GM21367 (cell line): ENCODE data around the gene TMEM235.

ENCODE experiments used
- ATAC-seq: cut with Tn5 transposase; IDR thresholded peaks from one replicate; pipeline ENCODE4 v1.9.1; 2021; ENCODE audit not compliant: unreplicated experiment

Gene TMEM235

GRCh38 chr17:78230996-78231935 is at the start of gene TMEM235:
TSS of gene TMEM235 (plus strand) at chr17:78231631. CDS start at chr17:78232024, 393 bp downstream.
- ATAC-seq: no peak

GRCh38 chr17:78182504-78182903 is 48.9 kb upstream of the TMEM235 start:
- ATAC-seq: no peak

DNA sequence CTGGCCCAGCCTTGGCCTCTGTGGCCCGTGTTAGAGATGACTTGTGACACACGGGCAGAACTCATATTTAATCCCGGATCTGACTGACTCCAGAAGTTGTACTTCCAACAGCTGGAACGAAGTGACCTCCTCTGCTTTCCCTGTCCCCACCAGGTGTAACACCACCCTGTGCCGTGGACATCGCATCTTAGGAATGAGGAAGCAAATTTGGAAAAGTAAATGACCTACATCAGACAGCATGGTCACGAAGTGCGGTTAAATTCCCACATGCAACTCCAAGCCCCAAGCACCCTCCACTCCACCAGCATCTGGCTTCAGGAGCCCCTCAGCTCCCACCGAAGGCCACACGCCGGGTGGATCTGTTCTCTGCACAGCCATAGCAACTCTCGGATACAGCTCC is 47.5 kb upstream of the TMEM235 start:
- no peak for ATAC-seq

DNA sequence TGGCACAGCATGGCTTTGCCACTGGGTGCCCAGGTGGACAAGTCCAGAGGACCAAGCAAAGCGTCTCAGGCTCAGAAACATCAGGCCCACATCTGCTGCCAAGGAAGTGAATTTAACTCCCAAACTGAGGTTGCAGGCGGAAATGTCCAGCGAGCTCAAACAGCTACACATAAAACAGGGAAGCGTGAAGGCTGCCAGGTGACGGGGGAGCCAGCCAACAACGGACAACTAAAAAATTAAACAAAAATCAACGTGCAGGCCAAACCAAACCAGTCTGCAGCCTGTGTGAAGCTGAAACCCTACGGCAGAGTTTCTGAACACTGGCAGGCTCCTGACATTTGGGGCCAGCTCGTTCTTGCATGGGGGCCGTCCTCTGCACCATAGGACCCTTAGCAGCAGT is 47.1 kb upstream of the TMEM235 start:
- ATAC-seq: no peak

- ATAC-seq: no peak
Measured at GRCh38 chr17:78184868-78185267, 46.6 kb upstream of the TMEM235 start.

GRCh38 chr17:78185981-78186691 is 45.3 kb upstream of the TMEM235 start:
- ATAC-seq: no peak

- ATAC-seq: peak; percentile 76
Measured at GRCh38 chr17:78186692-78187595, 44.5 kb upstream of the TMEM235 start, which contains the start of the genes AFMID and TK1. TSS of gene AFMID (plus strand) at chr17:78187362. CDS start at chr17:78187371, 9 bp downstream. TSS of gene TK1 (minus strand) at chr17:78187052. CDS start at chr17:78186994, 58 bp downstream.

- no peak for ATAC-seq
Measured at GRCh38 chr17:78196716-78197115, 34.7 kb upstream of the TMEM235 start.

- ATAC-seq: no peak
Measured at GRCh38 chr17:78197147-78197832, 34.1 kb upstream of the TMEM235 start.

DNA sequence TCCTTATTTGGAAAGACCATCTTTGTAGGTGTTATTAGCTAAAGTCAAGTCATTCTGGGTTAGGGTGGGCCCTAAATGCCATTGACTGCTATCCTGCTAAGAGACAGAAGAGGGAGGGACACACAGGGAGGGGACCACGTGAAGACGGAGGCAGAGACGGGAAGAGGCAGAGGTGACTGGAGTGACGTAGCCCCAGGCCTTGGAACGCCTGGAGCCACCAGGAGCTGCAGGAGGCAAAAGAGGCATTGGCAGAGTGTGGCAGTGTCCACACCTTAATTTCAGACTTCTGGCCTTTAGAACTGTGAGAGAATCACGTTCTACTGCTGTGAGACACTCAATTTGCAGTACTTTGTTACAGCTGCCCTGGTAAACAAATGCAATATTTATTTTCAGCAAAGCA is 31.0 kb upstream of the TMEM235 start:
- ATAC-seq: no peak

DNA sequence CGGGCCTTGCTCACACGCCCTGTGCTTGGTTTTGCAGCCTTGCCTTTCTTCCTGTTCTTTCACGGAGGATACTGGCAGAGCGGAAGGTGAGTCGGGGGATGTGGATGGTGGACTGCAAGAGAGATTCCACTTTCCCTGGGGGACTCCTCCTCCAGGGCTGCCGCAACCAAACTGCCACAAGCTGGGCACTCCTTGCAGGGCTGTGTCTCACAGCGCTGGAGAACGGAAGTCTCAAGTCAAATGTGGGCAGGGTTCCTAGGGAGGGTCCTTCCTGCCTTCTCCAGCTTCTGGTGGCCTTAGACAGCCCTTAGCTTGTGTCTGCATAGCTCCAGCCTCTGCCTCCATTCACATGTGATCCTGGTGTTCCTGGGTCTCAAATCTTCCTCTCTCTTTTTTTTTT is 28.8 kb upstream of the TMEM235 start:
- ATAC-seq: no peak

DNA sequence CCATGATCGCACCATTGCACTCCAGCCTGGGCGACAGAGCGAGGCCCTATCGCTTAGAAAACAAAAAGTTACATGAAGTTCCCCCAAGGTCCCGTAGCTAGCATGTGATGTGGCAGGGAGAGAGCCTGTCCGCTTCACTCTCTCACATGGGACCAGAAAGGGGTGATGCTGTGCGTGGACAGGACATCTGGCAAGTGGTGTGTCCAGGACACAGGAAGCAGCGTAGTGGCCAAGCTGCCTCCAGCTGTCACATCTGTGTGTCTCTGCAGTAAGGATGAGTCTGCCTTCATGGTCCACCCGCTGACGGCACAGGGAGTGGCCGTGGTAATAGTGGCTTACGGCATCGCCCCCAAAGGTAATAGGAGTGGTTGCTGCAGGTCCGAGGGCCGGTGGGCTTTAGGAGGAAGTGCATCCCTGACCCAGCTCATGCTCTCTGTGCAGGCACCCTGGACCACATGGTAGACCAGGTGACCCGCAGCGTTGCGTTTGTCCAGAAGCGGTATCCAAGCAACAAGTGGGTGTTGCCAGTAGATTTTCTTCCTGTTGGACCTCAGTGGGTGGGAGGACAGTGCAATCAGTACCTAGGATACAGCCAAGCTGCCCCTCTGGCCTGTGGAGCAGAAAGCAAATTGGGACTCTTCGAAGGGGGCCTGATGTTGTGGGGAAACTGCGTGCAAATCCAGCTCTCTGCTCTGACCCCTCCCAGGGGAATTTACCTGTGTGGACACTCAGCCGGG is 26.9 kb upstream of the TMEM235 start:
- ATAC-seq: no peak

DNA sequence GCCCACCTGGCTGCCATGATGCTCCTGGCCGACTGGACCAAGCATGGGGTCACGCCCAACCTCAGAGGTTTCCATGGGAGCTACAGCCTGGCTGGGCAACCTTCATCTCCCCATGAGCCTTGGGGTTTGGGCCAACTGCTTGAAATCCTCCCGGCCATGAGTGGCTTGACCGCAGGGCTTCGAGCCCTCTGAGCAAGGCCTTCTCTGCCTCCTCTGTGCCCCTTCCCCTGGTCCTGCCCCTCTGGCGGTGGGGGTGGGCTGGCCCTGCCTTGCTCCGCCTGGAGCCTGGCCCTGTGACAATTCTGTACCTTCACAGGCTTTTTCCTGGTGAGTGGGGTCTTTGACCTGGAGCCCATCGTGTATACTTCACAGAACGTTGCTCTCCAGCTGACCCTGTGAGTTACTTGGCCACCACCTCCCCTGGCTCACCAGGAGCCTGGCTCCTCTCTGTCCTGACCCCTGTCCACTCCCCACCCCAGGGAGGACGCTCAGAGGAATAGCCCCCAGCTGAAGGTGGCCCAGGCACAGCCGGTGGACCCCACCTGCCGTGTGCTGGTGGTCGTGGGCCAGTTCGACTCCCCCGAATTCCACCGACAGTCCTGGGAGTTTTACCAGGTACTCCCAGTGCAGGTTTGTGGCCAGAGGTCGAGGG is 26.2 kb upstream of the TMEM235 start:
- no peak for ATAC-seq

DNA sequence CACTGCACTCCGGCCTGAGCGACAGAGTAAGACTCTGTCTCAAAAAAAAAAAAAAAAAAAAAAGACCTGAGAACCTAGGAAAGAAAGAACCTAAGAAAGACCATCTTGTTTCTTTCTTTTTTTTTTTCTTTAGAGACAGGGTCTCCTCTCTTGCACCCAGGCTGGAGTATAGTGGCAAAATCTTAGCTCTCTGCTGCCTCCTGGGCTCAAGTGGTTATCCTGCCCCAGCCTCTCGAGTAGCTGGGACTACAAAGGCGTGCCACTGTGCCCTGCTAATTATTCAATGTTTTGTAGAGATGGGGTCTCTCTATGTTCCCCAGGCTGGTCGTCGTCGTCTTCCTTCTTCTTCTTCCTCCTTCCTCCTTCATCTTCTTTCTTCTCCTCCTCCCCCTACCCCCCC is 25.1 kb upstream of the TMEM235 start:
- ATAC-seq: no peak

- ATAC-seq: no peak
Measured at GRCh38 chr17:78208486-78208885, 22.9 kb upstream of the TMEM235 start.

GRCh38 chr17:78210111-78210510 is 21.3 kb upstream of the TMEM235 start:
- ATAC-seq: no peak

GRCh38 chr17:78211032-78211431 is 20.4 kb upstream of the TMEM235 start:
- no peak for ATAC-seq

- peak; percentile 85 for ATAC-seq
Measured at GRCh38 chr17:78214016-78214705, 17.3 kb upstream of the TMEM235 start, which contains the start of gene BIRC5. TSS of gene BIRC5 (plus strand) at chr17:78214253. CDS start at chr17:78214317, 64 bp downstream.
